ENCODE results near the gene ZNF705A. TPM values are rescaled to one million over a fixed set of nuclear protein-coding genes. Genes with fewer than 3 reads are reported as not detected.
A peak's percentile ranks its signal among the peaks of the same experiment; 100 is the strongest.
"Not testable (repeated sequence)": the region's sequence is repeated elsewhere in the genome, so short reads cannot be mapped to it uniquely, and the experiment has no call there.

ZNF705A gene
- total RNA-seq, 4 donors from 2014 or later: not detected

DNA sequence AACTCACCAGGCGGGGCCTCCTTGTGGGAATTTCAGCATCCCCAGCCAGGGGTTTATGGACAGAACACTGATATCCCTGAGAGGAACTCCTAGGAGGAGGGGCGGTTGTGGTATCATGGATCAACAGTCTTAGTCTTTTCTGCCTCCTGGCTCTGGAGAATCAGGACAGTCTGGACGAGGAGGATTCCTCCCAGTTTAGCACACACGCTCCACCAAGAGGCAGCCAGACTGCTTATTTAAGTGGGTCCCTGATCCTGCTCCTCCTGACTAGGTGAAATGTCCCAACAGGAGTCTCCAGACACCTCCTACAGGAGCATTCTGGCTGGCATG lies 10.4 kb upstream of the ZNF705A start:
- Histone ChIP-seq H3K27ac (peak overlapping the region in 3 of 4 donors; percentile 16 to 52 (median 51)), H3K36me3 (no peaks in the 10 kb centered on the region), H3K9me3 (peaks cover 0 to 4% (median 0%) of the 10 kb centered on the region in 3 donors), H3K4me3 (peak overlapping the region in 1 of 4 donors; percentile 47), H3K4me1 (no peaks in the 10 kb centered on the region), H3K27me3 (peaks cover 0 to 8% (median 0%) of the 10 kb centered on the region in 4 donors)
- WGBS, 2 donors: 44 to 50% methylated on average over 1 to 4 of the region's 4 CpGs
- intact Hi-C loops (cut with DNase I): no loop called here
- DNase-seq: no peak
- no peak for TF ChIP-seq POLR2A (IDR thresholded peaks at IDR 0.05)
- TF ChIP-seq, protein P1, sequence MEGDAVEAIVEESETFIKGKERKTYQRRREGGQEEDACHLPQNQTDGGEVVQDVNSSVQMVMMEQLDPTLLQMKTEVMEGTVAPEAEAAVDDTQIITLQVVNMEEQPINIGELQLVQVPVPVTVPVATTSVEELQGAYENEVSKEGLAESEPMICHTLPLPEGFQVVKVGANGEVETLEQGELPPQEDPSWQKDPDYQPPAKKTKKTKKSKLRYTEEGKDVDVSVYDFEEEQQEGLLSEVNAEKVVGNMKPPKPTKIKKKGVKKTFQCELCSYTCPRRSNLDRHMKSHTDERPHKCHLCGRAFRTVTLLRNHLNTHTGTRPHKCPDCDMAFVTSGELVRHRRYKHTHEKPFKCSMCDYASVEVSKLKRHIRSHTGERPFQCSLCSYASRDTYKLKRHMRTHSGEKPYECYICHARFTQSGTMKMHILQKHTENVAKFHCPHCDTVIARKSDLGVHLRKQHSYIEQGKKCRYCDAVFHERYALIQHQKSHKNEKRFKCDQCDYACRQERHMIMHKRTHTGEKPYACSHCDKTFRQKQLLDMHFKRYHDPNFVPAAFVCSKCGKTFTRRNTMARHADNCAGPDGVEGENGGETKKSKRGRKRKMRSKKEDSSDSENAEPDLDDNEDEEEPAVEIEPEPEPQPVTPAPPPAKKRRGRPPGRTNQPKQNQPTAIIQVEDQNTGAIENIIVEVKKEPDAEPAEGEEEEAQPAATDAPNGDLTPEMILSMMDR (IDR thresholded peaks at IDR 0.05): no peak

DNA sequence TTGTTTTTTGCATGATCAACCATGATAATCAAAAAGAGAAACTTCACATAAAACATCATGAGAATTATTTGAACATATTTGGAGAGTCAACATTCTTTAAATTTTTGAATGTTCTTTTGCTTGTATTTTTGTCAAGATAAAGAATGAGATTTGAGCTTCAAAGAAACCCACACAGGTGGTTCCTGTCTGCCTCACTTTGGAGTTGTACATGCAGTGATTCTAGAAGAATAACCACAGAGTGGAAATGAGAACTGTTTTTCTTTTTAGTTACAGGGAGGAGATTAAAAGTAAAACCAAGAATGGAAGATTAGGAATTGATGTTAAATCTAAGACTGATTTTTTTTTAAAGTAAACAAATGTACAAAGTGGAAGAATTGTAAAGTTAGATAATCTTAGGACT lies 2.3 kb upstream of the ZNF705A start:
- no peaks in the 10 kb centered on the region for H3K36me3 ChIP-seq
- no peak for DNase-seq

DNA sequence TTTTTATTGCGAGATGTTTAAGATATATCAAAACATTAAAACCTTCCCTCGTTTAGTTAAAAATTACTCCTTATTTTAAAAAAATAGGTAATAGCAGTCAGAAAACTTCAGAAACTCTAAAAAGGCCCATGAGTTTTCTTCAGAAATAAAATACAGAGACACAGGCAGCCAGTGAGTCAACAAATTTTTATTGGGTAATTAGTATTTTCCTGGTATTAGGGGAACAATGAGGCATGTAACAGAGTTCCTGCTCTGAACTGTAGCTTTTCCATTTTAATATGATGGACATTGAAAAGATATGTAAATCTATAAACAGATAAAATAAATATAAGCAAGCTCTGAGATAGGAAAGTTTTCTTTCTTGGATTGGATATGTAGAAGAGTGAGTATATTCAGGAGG lies 399 bp upstream of the ZNF705A start:
- TF ChIP-seq POLR2A (IDR thresholded peaks at IDR 0.05): no peak
- TF ChIP-seq, protein P1 (IDR thresholded peaks at IDR 0.05): no peak
- H3K9me3 ChIP-seq: no peaks in the 10 kb centered on the region
- DNase-seq: no peak
- H3K4me1 ChIP-seq: no peaks in the 10 kb centered on the region
- intact Hi-C loops (cut with DNase I): no loop called here
- no peaks in the 10 kb centered on the region for H3K27me3 ChIP-seq
- 82 to 90% methylated on average over 2 of the region's 2 CpGs for WGBS, 2 donors
- no peak overlapping the region for H3K4me3 ChIP-seq
- H3K27ac ChIP-seq: peak overlapping the region in 1 of 4 donors; percentile 26
- no peaks in the 10 kb centered on the region for H3K36me3 ChIP-seq

More for the DNA sequence above, 2.3 kb upstream of the ZNF705A start:
- no peaks in the 10 kb centered on the region for H3K9me3 ChIP-seq
- H3K4me3 ChIP-seq: no peak overlapping the region
- no peaks in the 10 kb centered on the region for H3K27me3 ChIP-seq
- intact Hi-C loops (cut with DNase I): no loop called here
- TF ChIP-seq, protein P1 (IDR thresholded peaks at IDR 0.05): no peak
- no peak for TF ChIP-seq POLR2A (IDR thresholded peaks at IDR 0.05)
- no peak overlapping the region for H3K27ac ChIP-seq
- H3K4me1 ChIP-seq: no peaks in the 10 kb centered on the region

- no peak overlapping the region for H3K4me3 ChIP-seq
- H3K9me3 ChIP-seq: no peaks in the 10 kb centered on the region
- no peaks in the 10 kb centered on the region for H3K36me3 ChIP-seq
- H3K4me1 ChIP-seq: no peaks in the 10 kb centered on the region
- intact Hi-C loops (cut with DNase I): no loop called here
- DNase-seq: no peak
- no peak overlapping the region for H3K27ac ChIP-seq
- no peak for TF ChIP-seq POLR2A (IDR thresholded peaks at IDR 0.05)
- TF ChIP-seq, protein P1 (IDR thresholded peaks at IDR 0.05): no peak
- no peaks in the 10 kb centered on the region for H3K27me3 ChIP-seq
Measured at GRCh38 chr12:8157484-8158198, 826 bp downstream of the ZNF705A start.

- H3K27me3 ChIP-seq; H3K9me3 ChIP-seq; intact Hi-C loops (cut with DNase I); H3K27ac ChIP-seq; H3K4me3 ChIP-seq; DNase-seq; H3K4me1 ChIP-seq; H3K36me3 ChIP-seq: not testable (repeated sequence)
- WGBS, 2 donors: 97 to 100% methylated on average over 2 of the region's 2 CpGs
Measured at GRCh38 chr12:8172911-8173310, 16.1 kb downstream of the ZNF705A start.
